GM21447 (cell line): ENCODE data around the gene NR6A1.

ENCODE experiments used
- ATAC-seq: cut with Tn5 transposase; IDR thresholded peaks from one replicate; pipeline ENCODE4 v1.9.1; 2021; ENCODE audit not compliant: unreplicated experiment

NR6A1 gene

GRCh38 chr9:124662561-124662960 is 108.5 kb downstream of the NR6A1 start:
- no peak for ATAC-seq

- ATAC-seq, result no peak
Measured at GRCh38 chr9:124661271-124661670, 109.8 kb downstream of the NR6A1 start.

- ATAC-seq, result no peak
Measured at GRCh38 chr9:124660341-124660801, 110.7 kb downstream of the NR6A1 start.

- peak; percentile 54 for ATAC-seq
Measured at GRCh38 chr9:124659099-124659659, 111.9 kb downstream of the NR6A1 start.

- peak; percentile 85 for ATAC-seq
Measured at GRCh38 chr9:124658165-124659017, 112.7 kb downstream of the NR6A1 start.

GRCh38 chr9:124657516-124657915 is 113.6 kb downstream of the NR6A1 start:
- ATAC-seq, result no peak

- no peak for ATAC-seq
Measured at GRCh38 chr9:124654431-124654830, 116.7 kb downstream of the NR6A1 start.

GRCh38 chr9:124652615-124653393 is 118.3 kb downstream of the NR6A1 start:
- ATAC-seq, result no peak

- ATAC-seq, result no peak
Measured at GRCh38 chr9:124652203-124652602, 118.9 kb downstream of the NR6A1 start.

- no peak for ATAC-seq
Measured at GRCh38 chr9:124645274-124645673, 125.8 kb downstream of the NR6A1 start.

GRCh38 chr9:124639637-124640036 is 131.5 kb downstream of the NR6A1 start:
- no peak for ATAC-seq

- ATAC-seq, result no peak
Measured at GRCh38 chr9:124635285-124635684, 135.8 kb downstream of the NR6A1 start.

- no peak for ATAC-seq
Measured at GRCh38 chr9:124632077-124632621, 139.0 kb downstream of the NR6A1 start.

- no peak for ATAC-seq
Measured at GRCh38 chr9:124631326-124631725, 139.8 kb downstream of the NR6A1 start.

GRCh38 chr9:124629600-124629999 is 141.5 kb downstream of the NR6A1 start:
- ATAC-seq, result no peak

- ATAC-seq, result no peak
Measured at GRCh38 chr9:124628741-124629140, 142.4 kb downstream of the NR6A1 start.

- no peak for ATAC-seq
Measured at GRCh38 chr9:124626276-124626675, 144.8 kb downstream of the NR6A1 start.

- ATAC-seq, result no peak
Measured at GRCh38 chr9:124625087-124625486, 146.0 kb downstream of the NR6A1 start.

GRCh38 chr9:124624735-124624992 is 146.4 kb downstream of the NR6A1 start:
- ATAC-seq, result no peak

GRCh38 chr9:124623966-124624734 is 147.0 kb downstream of the NR6A1 start:
- ATAC-seq, result no peak

GRCh38 chr9:124622882-124623281 is 148.2 kb downstream of the NR6A1 start:
- no peak for ATAC-seq
